B cell (primary cell): ENCODE measurements around the gene MEA1. TPM values are rescaled to one million over a fixed set of nuclear protein-coding genes. Genes with fewer than 3 reads are reported as not detected.

Experiments used
- ATAC-seq: fragments of 200-7000 bp; cut with Tn5 transposase; one replicate; pipeline ENCODE4 v1.10.0; 2021; ENCODE audit warnings: low read depth, mild to moderate bottlenecking, moderate number of reproducible peaks, moderate library complexity
- CTCF ChIA-PET: fragments of 350-600 bp; sonication (Branson Sonifier 250); formaldehyde crosslinking; loops from one replicate; lab custom pipeline; 2021; ENCODE audit warnings: antibody characterized with exemption, inconsistent platforms; lab: Charles Lee
- POLR2A ChIA-PET: fragments of 350-600 bp; sonication (Branson Sonifier 250); formaldehyde crosslinking; loops from one replicate; lab custom pipeline; 2021; ENCODE audit warnings: antibody characterized with exemption; lab: Charles Lee
- DNase-seq: peaks from one replicate; pipeline ENCODE4 v3.0.0; 2013
- H2AFZ ChIP-seq: 2 replicates; pipeline ENCODE4 v1.6.1; 2012; ENCODE audit warnings: mild to moderate bottlenecking, low read depth, low read length; ENCODE audit not compliant: insufficient read depth, poor library complexity, severe bottlenecking
- H3K27ac ChIP-seq, 2 donors: 1 replicate in 1 of 2; 2 replicates in 1 of 2; pipeline ENCODE4 v1.5.1; 2012 to 2013; ENCODE audit warnings: low read length in 2 of 2, mild to moderate bottlenecking in 2 of 2, moderate library complexity in 1 of 2
- H3K27me3 ChIP-seq, 4 experiments: fragments of 200-600 bp in 1 of 4; sonication (generic) in 1 of 4; replicated peaks in 1 of 4; 1 replicate in 2 of 4; 2 replicates in 2 of 4; pipeline versions ENCODE4 v1.6.1 to v1.7.0; 2013 to 2016; ENCODE audit warnings: low read length in 3 of 4, mild to moderate bottlenecking in 2 of 4, mixed read lengths in 1 of 4, moderate library complexity in 1 of 4; ENCODE audit not compliant: insufficient read depth in 4 of 4, control insufficient read depth in 3 of 4; ENCODE audit errors: control extremely low read depth in 1 of 4
- H3K36me3 ChIP-seq, 2 experiments: replicated peaks in 1 of 2; 1 replicate in 1 of 2; 2 replicates in 1 of 2; pipeline versions ENCODE4 v1.6.1 to v1.7.1; 2013; ENCODE audit warnings: low read length in 1 of 2; ENCODE audit not compliant: insufficient read depth in 2 of 2, control insufficient read depth in 1 of 2; ENCODE audit errors: control extremely low read depth in 1 of 2, extremely low read depth in 1 of 2
- H3K4me1 ChIP-seq, 2 donors: fragments of 200-600 bp in 1 of 2; sonication (generic) in 1 of 2; 1 replicate in 1 of 2; 2 replicates in 1 of 2; pipeline versions ENCODE4 v1.5.1 to v1.6.1; 2013 to 2017; ENCODE audit warnings: low read length in 2 of 2; ENCODE audit not compliant: control insufficient read depth in 2 of 2, insufficient read depth in 2 of 2
- H3K4me2 ChIP-seq: replicated peaks from 2 replicates; pipeline ENCODE3; 2012; ENCODE audit warnings: mild to moderate bottlenecking, low read depth, low read length; ENCODE audit not compliant: poor library complexity, severe bottlenecking
- H3K4me3 ChIP-seq, 5 experiments: fragments of 200-600 bp in 1 of 5; sonication (generic) in 1 of 5; 1 replicate in 3 of 5; 2 replicates in 2 of 5; pipeline versions ENCODE4 v1.5.1 to v1.7.0; 2011 to 2016; ENCODE audit warnings: low read length in 4 of 5, mild to moderate bottlenecking in 4 of 5, low read depth in 2 of 5, control low read depth in 1 of 5, moderate library complexity in 1 of 5; ENCODE audit not compliant: insufficient read depth in 1 of 5; ENCODE audit errors: control extremely low read depth in 1 of 5, extremely low read depth in 1 of 5
- H3K79me2 ChIP-seq: fragments of 200-600 bp; sonication (generic); one replicate; pipeline ENCODE4 v1.6.0; 2016; ENCODE audit warnings: low read length; ENCODE audit not compliant: control insufficient read depth, insufficient read depth
- H3K9ac ChIP-seq: fragments of 200-600 bp; sonication (generic); 2 replicates; pipeline ENCODE4 v1.6.1; 2017; ENCODE audit warnings: mild to moderate bottlenecking, low read length, moderate library complexity
- H3K9me3 ChIP-seq, 3 donors: one replicate each; pipeline versions ENCODE4 v1.6.1 to v1.7.1; 2013; ENCODE audit warnings: low read length in 2 of 3; ENCODE audit not compliant: control insufficient read depth in 2 of 3, insufficient read depth in 1 of 3; ENCODE audit errors: control extremely low read depth in 1 of 3
- H4K20me1 ChIP-seq: 2 replicates; pipeline ENCODE4 v1.6.0; 2012; ENCODE audit warnings: mild to moderate bottlenecking, low read length; ENCODE audit not compliant: insufficient read depth, control insufficient read depth, poor library complexity, severe bottlenecking
- H3K27ac Mint-ChIP-seq: one replicate; pipeline ENCODE4 v1.8.0; 2021; ENCODE audit warnings: mixed read lengths
- H3K27me3 Mint-ChIP-seq: one replicate; pipeline ENCODE4 v1.8.0; 2021; ENCODE audit warnings: mixed read lengths
- H3K4me1 Mint-ChIP-seq: one replicate; pipeline ENCODE4 v1.8.0; 2021; ENCODE audit warnings: mixed read lengths
- H3K4me3 Mint-ChIP-seq: one replicate; pipeline ENCODE4 v1.8.0; 2021; ENCODE audit warnings: mixed read lengths
- H3K9me3 Mint-ChIP-seq: one replicate; pipeline ENCODE4 v1.8.0; 2022; ENCODE audit warnings: mixed read lengths; ENCODE audit not compliant: insufficient read depth
- CTCF ChIP-seq: fragments of 200-600 bp; IDR thresholded peaks from one replicate; pipeline ENCODE4 v1.8.0; 2022; ENCODE audit warnings: antibody characterized with exemption, mild to moderate bottlenecking
- EZH2 ChIP-seq: IDR thresholded peaks from 2 replicates; pipeline ENCODE4 v1.6.1; 2012; ENCODE audit warnings: borderline replicate concordance, low read depth, mild to moderate bottlenecking, moderate library complexity, low read length; ENCODE audit not compliant: insufficient read depth, poor library complexity, severe bottlenecking
- WGBS: methylation state at CpG from one replicate; pipeline ENCODE4 v1.1.5; 2013; ENCODE audit warnings: missing lambda C conversion rate; ENCODE audit not compliant: insufficient coverage; 5-methylcytosine and 5-hydroxymethylcytosine counted together
- intact Hi-C: fragments of 100-400 bp; cut with micrococcal nuclease; formaldehyde crosslinking; loops from one replicate; pipeline ENCODE4 v1.10.0; 2022
- polyA plus RNA-seq: library from polyadenylated mRNA; depleted of rRNA; stranded (reverse); fragments of >200 nt; gene quantifications from 2 replicates; pipeline ENCODE4 v1.2.3, GENCODE V29; 2012
- total RNA-seq, 2 donors: library from RNA; stranded (reverse); fragments of 120-200 nt in 1 of 2; gene quantifications; 1 replicate in 1 of 2; 2 replicates in 1 of 2; pipeline versions ENCODE4 v1.2.3 to v1.2.4, GENCODE V29; 2013 to 2022

Gene MEA1
- total and polyA plus RNA-seq, 2 donors (not counting 1 experiment from before 2014, with no cell fraction given): 35.7 to 36.7 TPM

DNA sequence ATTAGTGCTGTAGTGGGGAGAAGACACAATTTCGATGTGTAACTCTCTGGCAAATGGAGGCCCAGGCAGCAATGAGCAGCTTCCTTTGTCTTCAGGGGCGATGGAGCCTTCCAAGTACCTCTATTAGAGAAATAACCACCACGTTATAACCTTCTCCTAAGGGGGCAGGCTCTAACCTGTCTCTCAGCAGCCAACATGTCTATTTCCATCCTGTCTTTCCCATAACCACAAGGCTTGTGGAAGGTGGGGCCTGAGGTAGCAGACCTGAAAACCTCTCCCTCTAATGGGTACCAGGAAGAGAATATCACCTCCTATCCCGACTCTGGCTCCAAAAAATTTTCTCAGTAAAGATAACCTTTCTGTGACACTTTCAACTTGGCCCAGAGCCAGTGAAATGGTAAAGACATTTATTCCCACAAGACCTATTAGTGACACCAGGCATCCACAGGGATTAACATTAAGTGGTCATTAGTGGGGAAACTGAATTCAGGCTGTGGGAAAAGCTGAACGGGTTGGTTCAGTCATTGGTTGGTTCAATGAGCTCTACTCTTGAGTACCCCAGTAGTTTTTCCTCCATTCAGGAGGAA, 38.7 kb downstream of the MEA1 start:
- Histone ChIP-seq H3K79me2 (peaks cover 31% of the 10 kb centered on the region), H3K36me3 (peaks cover 0 to 18% of the 10 kb centered on the region in 2 experiments), H3K9me3 (no peaks in the 10 kb centered on the region), H2AFZ (no peak overlapping the region), H3K4me2 (no peak overlapping the region), H3K9ac (no peak overlapping the region), H3K27ac (peak overlapping the region in 1 of 2 donors; percentile 36), H3K4me1 (peaks cover 13 to 23% of the 10 kb centered on the region in 2 donors), H4K20me1 (no peaks in the 10 kb centered on the region), H3K4me3 (no peak overlapping the region), H3K27me3 (no peaks in the 10 kb centered on the region)
- TF ChIP-seq CTCF: no peak
- no peak for TF ChIP-seq EZH2
- CTCF ChIA-PET: no interaction called here
- H3K4me3 Mint-ChIP-seq: no peak overlapping the region
- intact Hi-C loops: no loop called here
- 100% methylated on average over 1 of the region's 5 CpGs for WGBS
- POLR2A ChIA-PET: interaction anchor here (0.7 kb wide), 1 partner anchor 516 kb away, joined by 3 read pairs; no protein-coding TSS in a partner anchor
- DNase-seq (no peak), ATAC-seq (no peak)
- no peaks in the 10 kb centered on the region for H3K9me3 Mint-ChIP-seq
- H3K4me1 Mint-ChIP-seq: peaks cover 34% of the 10 kb centered on the region
- no peaks in the 10 kb centered on the region for H3K27me3 Mint-ChIP-seq
- H3K27ac Mint-ChIP-seq: no peak overlapping the region

DNA sequence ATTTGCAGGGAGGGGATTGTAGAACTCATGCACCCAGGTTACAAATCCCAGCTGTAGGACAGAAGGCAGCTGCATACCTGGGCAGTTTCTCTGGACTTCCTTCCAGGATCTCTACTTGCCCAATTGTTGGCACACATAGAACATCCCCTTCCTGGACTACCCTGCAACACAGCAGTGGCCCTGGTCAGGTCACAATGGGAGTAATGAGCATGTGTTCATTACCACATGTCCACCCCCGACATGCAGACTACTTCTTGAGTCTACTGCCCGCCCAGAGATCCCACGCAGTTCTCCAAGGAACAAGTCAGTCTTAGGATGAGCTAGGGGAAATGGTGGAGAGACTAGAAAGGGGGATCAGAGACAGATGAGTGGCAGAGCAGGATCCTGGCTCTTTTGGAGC, 39.8 kb downstream of the MEA1 start:
- CTCF ChIA-PET: no interaction called here
- Mint-ChIP-seq H3K4me3 (no peak overlapping the region), H3K9me3 (no peaks in the 10 kb centered on the region), H3K4me1 (peaks cover 23% of the 10 kb centered on the region), H3K27me3 (no peaks in the 10 kb centered on the region), H3K27ac (no peak overlapping the region)
- no peak for ATAC-seq
- Histone ChIP-seq H3K9ac (no peak overlapping the region), H3K36me3 (peaks cover 0 to 29% of the 10 kb centered on the region in 2 experiments), H3K4me3 (no peak overlapping the region), H3K4me1 (peaks cover 6 to 14% of the 10 kb centered on the region in 2 donors), H3K4me2 (no peak overlapping the region), H4K20me1 (peaks cover 8% of the 10 kb centered on the region), H3K79me2 (peaks cover 23% of the 10 kb centered on the region), H3K27ac (no peak overlapping the region), H3K27me3 (no peaks in the 10 kb centered on the region), H2AFZ (no peak overlapping the region), H3K9me3 (no peaks in the 10 kb centered on the region)
- WGBS: no CpG with 5 or more reads among the region's 3 CpGs
- POLR2A ChIA-PET: interaction anchor here (1.0 kb wide), 1 partner anchor 45 kb away, joined by 3 read pairs; the partner anchor contains the start of gene CNPY3
- no peak for DNase-seq
- intact Hi-C loops: no loop called here
- TF ChIP-seq CTCF: no peak
- no peak for TF ChIP-seq EZH2
